HL-60 (cell line): ENCODE results near the gene CAMTA1.

Experiments used
- CTCF ChIP-seq: IDR thresholded peaks from one replicate; pipeline ENCODE4 v1.5.1; 2011; ENCODE audit warnings: low read length, control low read depth, inconsistent platforms; ENCODE audit not compliant: insufficient read depth
- GABPA ChIP-seq: IDR thresholded peaks from 2 replicates; pipeline ENCODE4 v1.6.1; 2012; ENCODE audit warnings: low read depth
- POLR2AphosphoS5 ChIP-seq: IDR thresholded peaks from 2 replicates; pipeline ENCODE4 v1.6.1; 2012; ENCODE audit warnings: low read depth

- no peak for TF ChIP-seq CTCF
- TF ChIP-seq POLR2AphosphoS5, result no peak
- TF ChIP-seq GABPA, result no peak
Observed at GRCh38 chr1:7438396-7438785, 653.1 kb downstream of the CAMTA1 start.
